Measurements from ENCODE around the gene SUN1. TPM values are rescaled to one million over a fixed set of nuclear protein-coding genes. Genes with fewer than 3 reads are reported as not detected.
"Not testable (repeated sequence)": the region's sequence is repeated elsewhere in the genome, so short reads cannot be mapped to it uniquely, and the experiment has no call there.

Gene SUN1
- total and polyA plus RNA-seq, 12 donors, result 69.2 to 211 (median 183) TPM

DNA sequence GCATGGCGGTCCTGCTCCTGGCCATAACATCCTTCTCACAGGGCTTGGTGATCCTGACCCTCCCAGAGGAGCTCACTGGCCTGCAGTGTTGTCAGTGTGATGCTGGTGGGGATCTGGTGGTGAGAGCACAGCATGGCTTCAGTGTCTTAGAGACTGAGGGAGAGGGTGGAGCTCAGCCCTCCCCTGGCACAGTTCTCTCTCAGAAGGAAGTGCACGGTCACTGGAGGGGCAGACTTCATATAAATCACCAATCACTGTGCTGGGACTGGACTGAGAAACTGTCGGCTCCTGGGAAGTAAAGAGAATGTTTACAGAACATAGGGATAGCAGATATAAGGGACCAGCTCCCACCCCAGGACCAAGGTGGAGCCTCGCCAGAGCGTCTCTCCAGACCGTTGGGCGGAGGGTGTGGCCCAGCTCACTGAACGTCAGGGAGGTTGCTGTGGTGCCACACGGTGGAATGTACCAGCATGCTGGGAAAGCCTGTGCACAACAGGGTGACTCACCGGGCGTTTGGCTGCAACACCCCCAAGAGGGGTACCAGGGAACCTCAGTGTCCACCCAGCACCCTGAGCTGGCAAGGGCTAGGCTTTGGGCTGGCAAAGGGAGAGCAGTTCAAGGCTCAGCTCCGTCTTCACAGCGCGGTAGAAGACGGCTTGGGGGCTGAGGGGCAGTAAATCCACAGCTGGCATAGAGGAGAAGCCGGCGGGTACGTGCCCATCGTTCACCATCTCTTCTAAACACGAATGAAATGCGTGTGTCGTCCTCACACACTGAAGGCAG lies 35.3 kb downstream of the SUN1 start:
- ATAC-seq (peak; percentile 42 to 89 (median 84)), DNase-seq (peak; percentile 43 to 55)
- peak overlapping the region in 1 of 10 donors; percentile 14 for H3K4me3 ChIP-seq
- H3K9me3 ChIP-seq, result no peaks in the 10 kb centered on the region
- peak overlapping the region; percentile 25 to 88 (median 74) for H3K27ac ChIP-seq
- H3K27me3 ChIP-seq, result no peaks in the 10 kb centered on the region
- 68 to 71% methylated on average over 22 of the region's 22 CpGs for WGBS, 2 donors
- intact Hi-C loops (cut with DNase I), result loop anchor here in 4 of 10 donors (2.0 to 10.0 kb wide), 4 partner anchors 31 to 543 kb away; partner anchors contain the start of gene SUN1 (in 1 of the 4)
- TF ChIP-seq, protein P1, sequence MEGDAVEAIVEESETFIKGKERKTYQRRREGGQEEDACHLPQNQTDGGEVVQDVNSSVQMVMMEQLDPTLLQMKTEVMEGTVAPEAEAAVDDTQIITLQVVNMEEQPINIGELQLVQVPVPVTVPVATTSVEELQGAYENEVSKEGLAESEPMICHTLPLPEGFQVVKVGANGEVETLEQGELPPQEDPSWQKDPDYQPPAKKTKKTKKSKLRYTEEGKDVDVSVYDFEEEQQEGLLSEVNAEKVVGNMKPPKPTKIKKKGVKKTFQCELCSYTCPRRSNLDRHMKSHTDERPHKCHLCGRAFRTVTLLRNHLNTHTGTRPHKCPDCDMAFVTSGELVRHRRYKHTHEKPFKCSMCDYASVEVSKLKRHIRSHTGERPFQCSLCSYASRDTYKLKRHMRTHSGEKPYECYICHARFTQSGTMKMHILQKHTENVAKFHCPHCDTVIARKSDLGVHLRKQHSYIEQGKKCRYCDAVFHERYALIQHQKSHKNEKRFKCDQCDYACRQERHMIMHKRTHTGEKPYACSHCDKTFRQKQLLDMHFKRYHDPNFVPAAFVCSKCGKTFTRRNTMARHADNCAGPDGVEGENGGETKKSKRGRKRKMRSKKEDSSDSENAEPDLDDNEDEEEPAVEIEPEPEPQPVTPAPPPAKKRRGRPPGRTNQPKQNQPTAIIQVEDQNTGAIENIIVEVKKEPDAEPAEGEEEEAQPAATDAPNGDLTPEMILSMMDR (IDR thresholded peaks at IDR 0.05), result peak in 2 of 9 donors; percentile 15 to 28
- peaks cover 0 to 92% (median 59%) of the 10 kb centered on the region in 9 donors for H3K36me3 ChIP-seq
- H3K4me1 ChIP-seq, result peaks cover 11 to 43% (median 26%) of the 10 kb centered on the region in 9 donors

DNA sequence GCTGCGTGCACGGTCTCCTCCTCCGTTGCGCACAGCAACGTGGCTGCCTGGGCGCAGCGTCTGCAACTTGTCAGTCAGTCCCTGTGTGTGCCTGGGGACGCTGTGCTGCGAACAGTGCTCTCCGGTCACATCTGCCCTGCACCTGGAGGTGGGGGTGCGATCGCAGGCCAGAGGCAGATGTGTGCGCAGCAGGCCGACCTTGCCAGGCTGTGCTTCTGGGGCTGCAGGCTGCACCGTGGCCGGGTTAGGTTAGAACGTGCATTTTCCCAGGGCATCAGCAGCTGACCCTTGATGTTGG lies 35.9 kb downstream of the SUN1 start:
- Histone ChIP-seq H3K27me3 (no peaks in the 10 kb centered on the region), H3K4me1 (peaks cover 17 to 48% (median 32%) of the 10 kb centered on the region in 9 donors), H3K36me3 (peaks cover 0 to 92% (median 57%) of the 10 kb centered on the region in 9 donors), H3K27ac (peak overlapping the region in 9 of 10 donors; percentile 35 to 88 (median 74)), H3K4me3 (no peak overlapping the region), H3K9me3 (no peaks in the 10 kb centered on the region)
- peak in 1 of 8 donors; percentile 5 for ATAC-seq
- TF ChIP-seq, protein P1 (IDR thresholded peaks at IDR 0.05), result no peak
- 94 to 95% methylated on average over 17 of the region's 17 CpGs for WGBS, 2 donors
- DNase-seq, result no peak
- intact Hi-C loops (cut with DNase I), result loop anchor here in 4 of 10 donors (5.0 to 10.0 kb wide), 3 partner anchors 36 to 543 kb away; partner anchors contain the start of gene SUN1 (in 1 of the 4)

DNA sequence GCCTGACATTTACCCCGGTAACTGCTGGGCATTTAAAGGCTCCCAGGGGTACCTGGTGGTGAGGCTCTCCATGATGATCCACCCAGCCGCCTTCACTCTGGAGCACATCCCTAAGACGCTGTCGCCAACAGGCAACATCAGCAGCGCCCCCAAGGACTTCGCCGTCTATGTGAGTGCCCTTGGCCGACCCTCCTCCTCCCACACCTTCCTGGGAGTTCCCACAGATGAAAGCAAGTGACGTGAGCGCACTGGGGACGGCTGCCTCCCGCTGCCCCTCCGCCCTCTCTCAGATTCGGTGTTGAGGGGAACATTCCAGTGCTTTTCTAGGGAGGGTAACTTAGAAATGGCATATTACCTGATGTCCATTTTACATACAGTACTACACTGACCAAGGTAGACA lies 37.1 kb downstream of the SUN1 start:
- Histone ChIP-seq H3K4me3 (no peak overlapping the region), H3K36me3 (peaks cover 0 to 92% (median 48%) of the 10 kb centered on the region in 9 donors), H3K9me3 (no peaks in the 10 kb centered on the region), H3K27ac (peak overlapping the region in 8 of 10 donors; percentile 8 to 69 (median 50)), H3K27me3 (no peaks in the 10 kb centered on the region), H3K4me1 (peaks cover 19 to 60% (median 44%) of the 10 kb centered on the region in 9 donors)
- DNase-seq, result no peak
- ATAC-seq, result no peak
- WGBS, 2 donors, result 68 to 76% methylated on average over 14 of the region's 14 CpGs
- TF ChIP-seq, protein P1 (IDR thresholded peaks at IDR 0.05), result no peak
- intact Hi-C loops (cut with DNase I), result loop anchor here in 4 of 10 donors (5.0 to 10.0 kb wide), 3 partner anchors 37 to 545 kb away; partner anchors contain the start of gene SUN1 (in 1 of the 4)

DNA sequence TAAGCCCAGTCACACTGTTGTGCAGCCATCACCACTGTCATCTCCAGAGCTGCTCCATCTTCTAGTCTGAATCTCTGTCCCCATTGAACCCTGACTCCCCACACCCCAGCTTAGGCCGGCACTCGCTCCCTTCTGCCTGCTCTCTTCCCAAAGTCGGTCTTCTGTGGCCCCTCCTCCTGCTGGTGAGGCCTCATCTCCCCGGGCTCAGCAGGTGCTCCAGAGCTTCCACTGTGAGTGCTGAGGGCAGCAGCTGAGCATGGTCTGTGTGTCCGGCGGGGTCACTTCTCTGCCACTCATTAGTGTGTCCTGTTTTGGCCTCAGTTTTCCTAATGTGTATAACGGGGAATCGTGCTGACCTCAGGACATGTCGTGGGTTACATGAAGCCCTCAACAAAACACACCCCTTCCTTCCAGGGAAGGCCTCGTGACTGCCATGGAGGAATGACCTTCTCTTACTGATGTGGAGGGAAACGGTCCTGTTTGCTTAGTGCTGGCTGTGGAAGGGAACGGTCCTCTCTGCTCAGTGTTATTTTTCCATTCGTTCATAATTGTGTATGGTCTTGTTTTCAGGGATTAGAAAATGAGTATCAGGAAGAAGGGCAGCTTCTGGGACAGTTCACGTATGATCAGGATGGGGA lies 39.7 kb downstream of the SUN1 start:
- DNase-seq, result no peak
- intact Hi-C loops (cut with DNase I), result loop anchor here in 9 of 10 donors (2.0 to 10.0 kb wide), 10 partner anchors 35 to 550 kb away; partner anchors contain the start of gene SUN1 (in 3 of the 9)
- WGBS, 2 donors, result 68 to 71% methylated on average over 14 of the region's 14 CpGs

DNA sequence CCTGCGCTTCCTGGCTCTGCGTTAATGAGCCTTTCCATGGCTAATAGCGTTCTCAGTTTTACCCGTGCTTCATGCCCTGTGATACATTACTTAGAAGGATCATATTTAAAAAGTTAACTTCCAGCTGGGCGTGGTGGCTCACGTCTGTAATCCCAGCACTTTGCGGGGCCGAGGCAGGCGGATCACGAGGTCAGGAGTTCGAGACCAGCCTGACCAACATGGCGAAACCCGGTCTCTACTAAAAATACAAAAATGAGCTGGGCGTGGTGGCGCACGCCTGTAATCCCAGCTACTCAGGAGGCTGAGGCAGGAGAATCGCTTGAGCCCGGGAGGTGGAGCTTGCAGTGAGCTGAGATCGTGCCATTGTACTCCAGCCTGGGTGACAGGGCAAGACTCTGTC lies 40.4 kb downstream of the SUN1 start:
- 92% methylated on average over 19 of the region's 19 CpGs for WGBS, 2 donors
- H3K4me1 ChIP-seq, result peaks cover 11 to 61% (median 37%) of the 10 kb centered on the region in 9 donors
- DNase-seq, H3K27me3 ChIP-seq, H3K4me3 ChIP-seq, ATAC-seq, H3K9me3 ChIP-seq: not testable (repeated sequence)
- peak overlapping the region in 9 of 10 donors; percentile 52 to 72 (median 66) for H3K27ac ChIP-seq
- intact Hi-C loops (cut with DNase I), result loop anchor here in 9 of 10 donors (1.0 to 10.0 kb wide), 11 partner anchors 35 to 550 kb away; partner anchors contain the start of gene SUN1 (in 3 of the 9)
- H3K36me3 ChIP-seq, result peaks cover 0 to 70% (median 29%) of the 10 kb centered on the region in 9 donors

More for the DNA sequence above, 39.7 kb downstream of the SUN1 start:
- no peaks in the 10 kb centered on the region for H3K9me3 ChIP-seq
- TF ChIP-seq, protein P1 (IDR thresholded peaks at IDR 0.05), result no peak
- peaks cover 15 to 68% (median 44%) of the 10 kb centered on the region in 9 donors for H3K4me1 ChIP-seq
- no peaks in the 10 kb centered on the region for H3K27me3 ChIP-seq
- no peak overlapping the region for H3K4me3 ChIP-seq
- no peak for ATAC-seq
- peak overlapping the region in 8 of 10 donors; percentile 14 to 72 (median 62) for H3K27ac ChIP-seq
- peaks cover 0 to 77% (median 29%) of the 10 kb centered on the region in 9 donors for H3K36me3 ChIP-seq

Measured in heart right ventricle (tissue), 16 donors.